IMR-90 (cell line): Measurements from ENCODE around the gene GNB2. TPM values are rescaled to one million over a fixed set of nuclear protein-coding genes. Genes with fewer than 3 reads are reported as not detected.

Source experiments
- ATAC-seq: fragments of 200-7000 bp; cut with Tn5 transposase; 2 replicates; pipeline ENCODE4 v1.9.1; 2020; ENCODE audit warnings: low read depth, mild to moderate bottlenecking, moderate library complexity
- BruUV-seq: library from RNA; stranded (reverse); fragments of 400-500 nt; replicated peaks from 2 replicates; lab custom pipeline; 2021; lab: Mats Ljungman, UMichigan
- CTCF ChIA-PET: fragments of 300-600 bp; formaldehyde crosslinking; extraction: SDS; loops from one replicate; lab custom pipeline; 2021; ENCODE audit warnings: antibody characterized with exemption; lab: Yijun Ruan, JAX
- POLR2A ChIA-PET: fragments of 300-600 bp; sonication (Branson Sonifier 250); formaldehyde crosslinking; loops from one replicate; lab custom pipeline; 2022; ENCODE audit warnings: antibody characterized with exemption; ENCODE audit not compliant: unreplicated experiment; lab: Charles Lee
- DNase-seq: peaks from one replicate; pipeline ENCODE4 v3.0.0; 2013
- H2AFZ ChIP-seq: replicated peaks from 2 replicates; pipeline ENCODE3; 2013; ENCODE audit warnings: low read length, mild to moderate bottlenecking; ENCODE audit not compliant: poor library complexity
- H2AK5ac ChIP-seq: 2 replicates; pipeline ENCODE4 v1.6.1; 2013; ENCODE audit warnings: low read depth, low read length, inconsistent platforms
- H2AK9ac ChIP-seq: replicated peaks from 2 replicates; pipeline ENCODE3; 2013; ENCODE audit warnings: mild to moderate bottlenecking, low read depth, low read length, moderate library complexity; ENCODE audit not compliant: poor library complexity
- H2BK120ac ChIP-seq: 2 replicates; pipeline ENCODE4 v1.6.1; 2013; ENCODE audit warnings: low read depth, low read length, inconsistent platforms
- H2BK15ac ChIP-seq: 3 replicates; pipeline ENCODE4 v1.6.1; 2013; ENCODE audit warnings: low read depth, low read length, inconsistent platforms
- H2BK20ac ChIP-seq: 2 replicates; pipeline ENCODE4 v1.6.1; 2013; ENCODE audit warnings: low read depth, mild to moderate bottlenecking, inconsistent platforms, low read length, moderate library complexity
- H2BK5ac ChIP-seq: 2 replicates; pipeline ENCODE4 v1.6.1; 2013; ENCODE audit warnings: mild to moderate bottlenecking, low read depth, low read length, inconsistent platforms; ENCODE audit not compliant: poor library complexity, severe bottlenecking
- H3K14ac ChIP-seq: replicated peaks from 2 replicates; pipeline ENCODE4 v1.6.1; 2013; ENCODE audit warnings: low read depth, low read length, inconsistent platforms
- H3K18ac ChIP-seq: 2 replicates; pipeline ENCODE4 v1.6.1; 2013; ENCODE audit warnings: low read depth, low read length, control low read depth
- H3K23ac ChIP-seq: 2 replicates; pipeline ENCODE4 v1.6.1; 2013; ENCODE audit warnings: low read depth, low read length, inconsistent platforms
- H3K27ac ChIP-seq: 2 replicates; pipeline ENCODE4 v1.5.1; 2013; ENCODE audit warnings: mild to moderate bottlenecking, control low read depth, low read length; ENCODE audit not compliant: insufficient read depth
- H3K27me3 ChIP-seq: 2 replicates; pipeline ENCODE4 v1.6.1; 2013; ENCODE audit warnings: low read length; ENCODE audit not compliant: control insufficient read depth, insufficient read depth
- H3K36me3 ChIP-seq: 2 replicates; pipeline ENCODE4 v1.6.1; 2013; ENCODE audit warnings: low read length, mixed read lengths; ENCODE audit not compliant: control insufficient read depth, insufficient read depth
- H3K4ac ChIP-seq: 2 replicates; pipeline ENCODE4 v1.6.1; 2013; ENCODE audit warnings: low read depth, low read length, inconsistent platforms
- H3K4me1 ChIP-seq: 2 replicates; pipeline ENCODE4 v1.6.1; 2013; ENCODE audit warnings: low read length, mixed read lengths; ENCODE audit not compliant: control insufficient read depth, insufficient read depth
- H3K4me2 ChIP-seq: 2 replicates; pipeline ENCODE4 v1.6.1; 2013; ENCODE audit warnings: low read depth, mild to moderate bottlenecking, control low read depth, low read length, moderate library complexity
- H3K4me3 ChIP-seq: 2 replicates; pipeline ENCODE4 v1.5.1; 2013; ENCODE audit warnings: low read depth, mild to moderate bottlenecking, control low read depth, low read length, moderate library complexity; ENCODE audit not compliant: insufficient read depth
- H3K56ac ChIP-seq: 2 replicates; pipeline ENCODE4 v1.6.1; 2013; ENCODE audit warnings: low read length, inconsistent platforms; ENCODE audit not compliant: insufficient read depth; ENCODE audit errors: extremely low read depth
- H3K79me1 ChIP-seq, 2 experiments: 2 replicates each; pipeline ENCODE4 v1.6.1; 2013; ENCODE audit warnings: low read length in 2 of 2, inconsistent platforms in 1 of 2, low read depth in 1 of 2
- H3K9ac ChIP-seq: 2 replicates; pipeline ENCODE4 v1.6.1; 2013; ENCODE audit warnings: low read depth, low read length, control low read depth
- H3K9me1 ChIP-seq: 2 replicates; pipeline ENCODE4 v1.6.1; 2013; ENCODE audit warnings: low read length, inconsistent platforms; ENCODE audit not compliant: insufficient read depth
- H3K9me3 ChIP-seq: 2 replicates; pipeline ENCODE4 v1.6.1; 2013; ENCODE audit warnings: low read length; ENCODE audit not compliant: control insufficient read depth, insufficient read depth
- H4K20me1 ChIP-seq: 2 replicates; pipeline ENCODE4 v1.6.1; 2013; ENCODE audit warnings: low read length, inconsistent platforms; ENCODE audit not compliant: insufficient read depth
- H4K5ac ChIP-seq: 2 replicates; pipeline ENCODE4 v1.6.1; 2013; ENCODE audit warnings: mild to moderate bottlenecking, low read depth, low read length, control low read depth
- H4K8ac ChIP-seq, 2 experiments: 2 replicates each; pipeline ENCODE4 v1.6.1; 2013; ENCODE audit warnings: low read depth in 2 of 2, low read length in 2 of 2, control low read depth in 1 of 2, inconsistent platforms in 1 of 2
- H4K91ac ChIP-seq: 2 replicates; pipeline ENCODE4 v1.6.1; 2013; ENCODE audit warnings: low read depth, low read length, inconsistent platforms; ENCODE audit not compliant: insufficient read depth
- BHLHE40 ChIP-seq: fragments of 150-350 bp; IDR thresholded peaks from 2 replicates; pipeline ENCODE4 v1.6.1; 2016; ENCODE audit warnings: mild to moderate bottlenecking, low read depth, low read length
- CEBPB ChIP-seq: IDR thresholded peaks from 2 replicates; pipeline ENCODE4 v1.6.1; 2012; ENCODE audit warnings: low read depth, low read length, improper control_type of control experiment
- CTCF ChIP-seq: conservative IDR thresholded peaks from 2 replicates; pipeline ENCODE4 v1.5.1; 2012; ENCODE audit warnings: mild to moderate bottlenecking, low read depth, low read length, improper control_type of control experiment
- ELK1 ChIP-seq: fragments of 150-350 bp; IDR thresholded peaks from 2 replicates; pipeline ENCODE4 v1.6.1; 2016; ENCODE audit warnings: low read depth, mild to moderate bottlenecking, low read length, moderate library complexity, borderline replicate concordance
- FOS ChIP-seq: fragments of 150-350 bp; IDR thresholded peaks from 2 replicates; pipeline ENCODE4 v1.6.1; 2016; ENCODE audit warnings: low read depth, low read length
- MAFK ChIP-seq: IDR thresholded peaks from 2 replicates; pipeline ENCODE4 v1.6.1; 2012; ENCODE audit warnings: low read depth, low read length, improper control_type of control experiment
- MAZ ChIP-seq: IDR thresholded peaks from 2 replicates; pipeline ENCODE4 v1.6.1; 2012; ENCODE audit warnings: low read depth, mild to moderate bottlenecking, low read length, improper control_type of control experiment, moderate library complexity, borderline replicate concordance
- MXI1 ChIP-seq: IDR thresholded peaks from 2 replicates; pipeline ENCODE4 v1.6.1; 2012; ENCODE audit warnings: low read depth, mild to moderate bottlenecking, low read length, moderate library complexity, borderline replicate concordance
- NFE2L2 ChIP-seq: fragments of 150-350 bp; IDR thresholded peaks from 2 replicates; pipeline ENCODE4 v1.6.1; 2016; ENCODE audit warnings: low read depth, mild to moderate bottlenecking, low read length
- POLR2A ChIP-seq: IDR thresholded peaks from 2 replicates; pipeline ENCODE4 v1.6.1; 2012; ENCODE audit warnings: mild to moderate bottlenecking, low read depth, low read length
- RAD21 ChIP-seq: IDR thresholded peaks from 2 replicates; pipeline ENCODE4 v1.6.1; 2012; ENCODE audit warnings: low read length, improper control_type of control experiment
- RCOR1 ChIP-seq: IDR thresholded peaks from 2 replicates; pipeline ENCODE4 v1.6.1; 2012; ENCODE audit warnings: mild to moderate bottlenecking, low read length, improper control_type of control experiment; ENCODE audit not compliant: insufficient replicate concordance
- RFX5 ChIP-seq: IDR thresholded peaks from 2 replicates; pipeline ENCODE4 v1.8.0; 2012; ENCODE audit warnings: low read depth, mild to moderate bottlenecking, low read length, moderate library complexity
- SMC3 ChIP-seq: fragments of 150-350 bp; IDR thresholded peaks from 2 replicates; pipeline ENCODE4 v1.6.1; 2016; ENCODE audit warnings: low read depth, mild to moderate bottlenecking, antibody characterized with exemption, low read length, moderate library complexity
- USF2 ChIP-seq: fragments of 150-350 bp; IDR thresholded peaks from 2 replicates; pipeline ENCODE4 v1.6.1; 2017; ENCODE audit warnings: mild to moderate bottlenecking, antibody characterized with exemption, low read length, low read depth
- WGBS, 2 experiments: methylation state at CpG; one replicate each; pipeline versions ENCODE4 v1.1.5 to v1.1.7; 2013; ENCODE audit warnings: missing lambda C conversion rate in 2 of 2; ENCODE audit not compliant: insufficient read length in 1 of 2; ENCODE audit errors: extremely low coverage in 2 of 2; 5-methylcytosine and 5-hydroxymethylcytosine counted together
- dilution Hi-C: fragments of 300-500 bp; cut with HindIII; formaldehyde crosslinking; loops from one replicate; pipeline ENCODE4 v1.14.3; 2018; ENCODE audit warnings: low sequenced_read_pairs; ENCODE audit not compliant: unreplicated experiment
- in situ Hi-C: fragments of 300-500 bp; cut with MboI; formaldehyde crosslinking; loops from 3 replicates; pipeline ENCODE4 v1.14.3; 2019; ENCODE audit warnings: low sequenced_read_pairs, inconsistent platforms, mixed read lengths
- intact Hi-C: fragments of 100-400 bp; cut with micrococcal nuclease; formaldehyde crosslinking; loops from 2 replicates; pipeline ENCODE4 v1.10.0; 2022
- polyA plus RNA-seq, 3 experiments: library from polyadenylated mRNA; depleted of rRNA; stranded (reverse); fragments of >200 nt; gene quantifications; 2 replicates each; pipeline ENCODE4 v1.2.3, GENCODE V29; 2012; ENCODE audit warnings: low replicate concordance in 1 of 3
- total RNA-seq: library from RNA; depleted of rRNA; stranded (reverse); fragments of >200 nt; gene quantifications from 2 replicates; pipeline ENCODE4 v1.2.3, GENCODE V29; 2012

Gene GNB2
- total and polyA plus RNA-seq, 2 of the 4 experiments (the other 2 are of a cell fraction) = 62.0 to 279 TPM

GRCh38 chr7:100668069-100668449, 5.5 kb upstream of the GNB2 start:
- Histone ChIP-seq H3K4me2 (no peak overlapping the region), H3K27ac (no peak overlapping the region), H2BK120ac (no peak overlapping the region), H3K9me3 (no peaks in the 10 kb centered on the region), H3K56ac (no peak overlapping the region), H2BK15ac (no peak overlapping the region), H3K9ac (no peak overlapping the region), H3K79me1 (no peaks in the 10 kb centered on the region), H2BK20ac (no peak overlapping the region), H3K9me1 (0 out of 2 replicates have a peak, but pooled peaks cover 2% of the 10 kb centered on the region), H3K14ac (no peak overlapping the region), H4K5ac (no peak overlapping the region), H2AFZ (no peak overlapping the region), H2AK5ac (no peak overlapping the region), H2BK5ac (no peak overlapping the region), H3K4me1 (no peaks in the 10 kb centered on the region), H3K23ac (no peak overlapping the region), H4K91ac (no peak overlapping the region), H4K8ac (no peak overlapping the region), H3K27me3 (no peaks in the 10 kb centered on the region; the same call in 1 of the 2 replicates), H3K4ac (no peak overlapping the region), H3K18ac (no peak overlapping the region), H3K36me3 (no peaks in the 10 kb centered on the region), H4K20me1 (no peaks in the 10 kb centered on the region), H2AK9ac (no peak overlapping the region), H3K4me3 (no peak overlapping the region)
- no CpG with 5 or more reads among the region's 2 CpGs for WGBS, 2 experiments
- dilution Hi-C loops = no loop called here
- intact Hi-C loops = no loop called here
- BruUV-seq = no TSS peak
- in situ Hi-C loops = loop anchor here (5.0 kb wide), 1 partner anchor 101 kb away; no protein-coding TSS in a partner anchor
- ATAC-seq (no peak), DNase-seq (no peak)
- ChIA-PET POLR2A (no interaction called here), CTCF (no interaction called here)
- TF ChIP-seq MAZ = no peak
- no peak for TF ChIP-seq FOS
- TF ChIP-seq USF2 = no peak
- TF ChIP-seq ELK1 = no peak
- TF ChIP-seq CEBPB = no peak
- no peak for TF ChIP-seq RFX5
- TF ChIP-seq RAD21 = no peak
- no peak for TF ChIP-seq RCOR1
- TF ChIP-seq NFE2L2 = no peak
- no peak for TF ChIP-seq SMC3
- TF ChIP-seq CTCF = no peak
- no peak for TF ChIP-seq MXI1
- no peak for TF ChIP-seq POLR2A
- TF ChIP-seq BHLHE40 = no peak
- no peak for TF ChIP-seq MAFK
